AG04449 (cell line): ENCODE measurements around the gene FOXN1.
A peak's percentile ranks its signal among the peaks of the same experiment; 100 is the strongest.

Experiments used
- CTCF ChIA-PET: fragments of 350-600 bp; formaldehyde crosslinking; extraction: SDS; loops from one replicate; lab custom pipeline; 2021; ENCODE audit warnings: antibody characterized with exemption; lab: Yijun Ruan, JAX
- POLR2A ChIA-PET: fragments of 400-600, 350-600 bp; formaldehyde crosslinking; extraction: SDS; loops from one replicate; lab custom pipeline; 2020; ENCODE audit warnings: antibody characterized with exemption, inconsistent platforms; lab: Yijun Ruan, JAX
- DNase-seq: peaks from one replicate; pipeline ENCODE4 v3.0.0-alpha.2; 2010; ENCODE audit warnings: low read depth, low spot score
- H3K4me3 ChIP-seq: 2 replicates; pipeline ENCODE4 v1.5.1; 2011; ENCODE audit warnings: low read depth, mild to moderate bottlenecking, control low read depth, low read length
- CTCF ChIP-seq: IDR thresholded peaks from one replicate; pipeline ENCODE4 v1.5.1; 2011; ENCODE audit warnings: mild to moderate bottlenecking, moderate library complexity, low read length, control low read depth, inconsistent platforms; ENCODE audit not compliant: insufficient read depth; ENCODE audit errors: missing control alignments

The FOXN1 gene

DNA sequence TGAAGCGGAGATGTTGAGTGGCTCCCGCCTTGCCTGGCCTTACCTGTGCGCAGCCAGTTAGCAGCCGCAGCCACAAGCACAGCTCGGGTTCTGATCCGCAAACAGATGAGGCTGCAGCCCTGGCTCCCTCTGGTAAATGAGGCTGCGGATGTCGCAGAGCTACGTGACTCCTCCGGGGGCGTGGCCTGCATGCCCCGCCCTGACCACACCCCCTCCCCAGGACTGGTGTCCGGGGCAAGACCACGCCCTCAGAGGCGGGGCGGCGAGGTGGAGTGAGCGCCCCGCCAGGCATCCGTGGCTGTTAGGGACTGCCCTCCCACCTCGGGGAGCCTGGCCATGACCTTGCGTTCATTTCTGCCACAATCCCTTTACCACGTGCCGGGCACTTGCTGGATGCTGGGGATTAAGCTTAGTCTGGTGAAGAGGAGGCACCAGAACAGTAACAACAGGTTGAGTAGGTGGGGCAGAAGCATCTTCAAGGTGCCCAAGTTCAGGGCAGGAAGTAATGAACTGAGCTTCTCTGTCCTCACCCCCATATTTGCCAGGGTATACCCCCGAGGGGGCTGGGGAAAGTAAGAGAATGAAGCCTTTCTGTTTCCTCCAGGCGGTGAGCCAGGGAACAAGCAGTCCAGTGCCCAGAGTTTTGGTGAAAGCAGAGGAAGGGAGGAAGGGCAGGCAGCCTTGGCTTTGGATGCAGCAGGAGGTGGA, 70.8 kb downstream of the FOXN1 start, which contains the start of gene ALDOC:
ALDOC (minus strand) TSS at position 138 of the 708 bp plus-strand sequence. CDS start 1,363 bp downstream, outside the sequence.
- H3K4me3 ChIP-seq: peak within 1 kb of the TSS; percentile 55
- CTCF ChIA-PET: interaction anchor here (0.7 to 1.7 kb wide), 4 partner anchors 13 to 67 kb away, joined by 3 to 5 read pairs (median 4); no protein-coding TSS in a partner anchor
- no peak for TF ChIP-seq CTCF
- POLR2A ChIA-PET: interaction anchor here (1.4 kb wide), 1 partner anchor 41 kb away, joined by 3 read pairs; no protein-coding TSS in a partner anchor
- DNase-seq: peak; percentile 51

GRCh38 chr17:28577466-28577824, 71.3 kb downstream of the FOXN1 start:
- no peak for DNase-seq
- ChIA-PET POLR2A (interaction anchor here (1.4 kb wide), 1 partner anchor 41 kb away, joined by 3 read pairs; no protein-coding TSS in a partner anchor), CTCF (interaction anchor here (0.7 to 1.7 kb wide), 4 partner anchors 12 to 66 kb away, joined by 3 to 5 read pairs (median 4); no protein-coding TSS in a partner anchor)
- no peak overlapping the region for H3K4me3 ChIP-seq
- TF ChIP-seq CTCF: no peak

DNA sequence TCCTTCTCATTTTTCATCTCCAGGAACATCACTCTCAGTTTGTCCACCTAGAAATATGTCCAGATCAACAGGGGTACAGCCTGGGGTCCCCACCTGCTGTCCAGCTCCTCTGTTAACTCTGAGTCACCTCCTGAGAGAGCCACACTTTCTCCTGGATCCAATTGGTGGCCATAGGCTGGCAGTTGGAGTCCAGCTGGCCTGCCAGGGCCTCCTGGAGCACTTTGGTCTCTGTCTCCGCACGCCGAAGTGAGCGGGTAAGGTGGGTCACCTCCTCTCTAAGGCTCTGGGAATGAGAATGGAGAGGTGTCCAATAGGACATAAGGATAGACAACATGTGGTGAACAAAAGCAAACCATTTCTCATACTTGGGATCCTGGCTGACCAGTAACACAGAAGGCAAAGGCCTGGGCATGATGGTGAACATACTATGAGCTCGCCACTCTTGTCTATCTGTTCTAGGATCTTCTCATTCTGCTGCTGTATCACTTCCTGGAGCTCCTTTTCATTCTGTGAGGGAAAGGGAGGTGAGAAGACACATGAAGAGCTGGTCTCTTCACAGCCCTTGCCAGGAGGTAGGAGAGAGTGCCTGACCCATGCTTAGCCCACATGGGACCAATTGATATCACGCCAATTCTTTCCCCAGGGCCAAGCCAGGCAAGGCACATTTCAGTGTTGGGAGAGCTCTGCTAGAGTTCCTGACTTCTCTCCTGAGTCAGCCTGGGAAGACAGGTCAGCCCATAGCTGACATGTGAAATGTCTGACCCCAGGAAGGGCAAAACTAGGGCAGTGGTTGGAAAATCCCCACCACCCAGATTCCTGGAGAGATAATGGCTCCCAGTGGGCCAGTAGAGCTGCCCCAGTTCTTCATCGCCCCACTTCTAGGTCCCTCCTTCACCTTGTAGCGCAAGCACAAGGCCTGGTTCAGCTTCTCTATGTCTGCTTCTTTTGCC, 72.4 kb downstream of the FOXN1 start:
- no peak overlapping the region for H3K4me3 ChIP-seq
- CTCF ChIA-PET: interaction anchor here (0.7 to 1.5 kb wide), 3 partner anchors 30 to 38 kb away, joined by 3 to 4 read pairs (median 3); no protein-coding TSS in a partner anchor
- POLR2A ChIA-PET: no interaction called here
- DNase-seq: no peak
- TF ChIP-seq CTCF: no peak

- TF ChIP-seq CTCF: no peak
- ChIA-PET POLR2A (no interaction called here), CTCF (interaction anchor here (0.7 to 1.2 kb wide), 2 partner anchors 33 to 37 kb away, joined by 3 read pairs; no protein-coding TSS in a partner anchor)
- no peak for DNase-seq
- no peak overlapping the region for H3K4me3 ChIP-seq
Observed at GRCh38 chr17:28579526-28579925, 73.4 kb downstream of the FOXN1 start.

DNA sequence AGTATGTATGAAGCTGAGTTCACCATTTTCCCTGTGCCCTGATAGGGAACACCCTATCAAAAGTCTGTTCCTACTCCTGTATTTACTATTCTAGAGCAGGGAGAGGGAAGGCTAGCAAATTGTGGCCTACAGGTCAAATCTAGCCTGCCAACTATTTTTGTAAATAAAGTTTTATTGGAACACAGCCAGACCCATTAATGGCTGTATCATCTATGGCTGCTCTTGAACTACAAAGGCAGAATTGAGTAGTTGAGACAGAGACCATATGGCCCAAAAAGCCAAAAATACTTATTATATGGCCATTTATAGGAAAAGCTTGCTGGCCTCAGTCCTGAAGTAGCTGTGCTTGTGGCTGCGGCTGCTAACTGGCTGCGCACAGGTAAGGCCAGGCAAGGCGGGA, 74.8 kb downstream of the FOXN1 start:
- TF ChIP-seq CTCF: no peak
- H3K4me3 ChIP-seq: no peak overlapping the region
- CTCF ChIA-PET: interaction anchor here (0.8 to 1.5 kb wide), 2 partner anchors 9 to 40 kb away, joined by 3 read pairs; partner anchors contain the start of gene PIGS
- POLR2A ChIA-PET: no interaction called here
- DNase-seq: no peak
